ENCODE data around the gene GSDMA. TPM values are rescaled to one million over a fixed set of nuclear protein-coding genes. Genes with fewer than 3 reads are reported as not detected.
A peak's percentile ranks its signal among the peaks of the same experiment; 100 is the strongest.

GSDMA gene
- total RNA-seq, 4 donors from 2014 or later, result 0.20 TPM; not detected in 3

DNA sequence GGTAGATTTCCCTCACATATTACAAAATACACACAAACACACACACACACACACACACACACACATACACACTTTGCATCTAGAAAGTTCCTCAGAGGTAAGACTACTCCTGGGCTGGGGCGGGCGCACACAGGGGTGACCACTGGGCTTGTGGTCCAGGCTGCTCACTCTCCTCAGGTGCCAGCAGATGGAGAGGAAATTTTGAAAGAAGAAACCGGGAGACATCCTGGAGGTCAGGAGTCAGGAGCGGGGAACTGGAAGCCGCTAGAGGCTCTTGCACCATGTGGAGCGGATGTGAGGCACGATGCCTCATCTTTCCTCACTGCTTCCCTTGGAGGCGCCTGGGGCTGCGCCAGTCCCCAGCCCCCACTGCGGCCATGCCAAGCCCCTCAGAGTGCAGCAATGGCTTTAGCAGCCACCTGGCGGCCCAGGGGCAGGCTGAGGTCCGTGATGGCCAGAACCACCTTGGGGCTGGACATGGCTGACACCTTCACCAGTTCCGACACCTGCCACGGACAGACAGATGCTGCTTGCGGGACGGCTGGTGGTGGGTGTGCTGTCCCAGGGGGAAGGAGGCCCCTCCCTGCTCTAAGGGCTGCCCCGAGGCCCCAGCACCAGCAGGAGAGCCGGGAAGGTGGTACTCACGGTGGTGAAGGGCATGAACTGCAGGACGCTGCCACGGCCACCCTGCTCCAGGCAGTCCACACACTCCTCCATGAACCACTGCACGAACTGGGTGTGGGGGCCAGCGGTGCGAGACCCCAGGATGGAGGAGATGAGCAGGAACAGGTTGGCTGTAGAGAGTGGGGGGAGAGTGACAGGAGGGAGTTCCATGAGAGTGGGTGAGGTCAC is 56.6 kb downstream of the GSDMA start:
- 67 to 77% methylated on average over 17 to 22 of the region's 24 CpGs for WGBS, 2 donors
- peaks cover 0 to 63% (median 9%) of the 10 kb centered on the region in 4 donors for H3K4me1 ChIP-seq
- no peaks in the 10 kb centered on the region for H3K27me3 ChIP-seq
- H3K9me3 ChIP-seq, result no peaks in the 10 kb centered on the region
- H3K4me3 ChIP-seq, result no peak overlapping the region
- H3K27ac ChIP-seq, result peak overlapping the region in 2 of 4 donors; percentile 59 to 78
- TF ChIP-seq POLR2A (IDR thresholded peaks at IDR 0.05), result no peak
- TF ChIP-seq EP300 (IDR thresholded peaks at IDR 0.05), result no peak
- TF ChIP-seq, protein P1, sequence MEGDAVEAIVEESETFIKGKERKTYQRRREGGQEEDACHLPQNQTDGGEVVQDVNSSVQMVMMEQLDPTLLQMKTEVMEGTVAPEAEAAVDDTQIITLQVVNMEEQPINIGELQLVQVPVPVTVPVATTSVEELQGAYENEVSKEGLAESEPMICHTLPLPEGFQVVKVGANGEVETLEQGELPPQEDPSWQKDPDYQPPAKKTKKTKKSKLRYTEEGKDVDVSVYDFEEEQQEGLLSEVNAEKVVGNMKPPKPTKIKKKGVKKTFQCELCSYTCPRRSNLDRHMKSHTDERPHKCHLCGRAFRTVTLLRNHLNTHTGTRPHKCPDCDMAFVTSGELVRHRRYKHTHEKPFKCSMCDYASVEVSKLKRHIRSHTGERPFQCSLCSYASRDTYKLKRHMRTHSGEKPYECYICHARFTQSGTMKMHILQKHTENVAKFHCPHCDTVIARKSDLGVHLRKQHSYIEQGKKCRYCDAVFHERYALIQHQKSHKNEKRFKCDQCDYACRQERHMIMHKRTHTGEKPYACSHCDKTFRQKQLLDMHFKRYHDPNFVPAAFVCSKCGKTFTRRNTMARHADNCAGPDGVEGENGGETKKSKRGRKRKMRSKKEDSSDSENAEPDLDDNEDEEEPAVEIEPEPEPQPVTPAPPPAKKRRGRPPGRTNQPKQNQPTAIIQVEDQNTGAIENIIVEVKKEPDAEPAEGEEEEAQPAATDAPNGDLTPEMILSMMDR (IDR thresholded peaks at IDR 0.05), result no peak
- H3K36me3 ChIP-seq, result peaks cover 0 to 58% (median 0%) of the 10 kb centered on the region in 3 donors
- no peak for DNase-seq (ENCODE audit: low spot score in 2 of 2)

DNA sequence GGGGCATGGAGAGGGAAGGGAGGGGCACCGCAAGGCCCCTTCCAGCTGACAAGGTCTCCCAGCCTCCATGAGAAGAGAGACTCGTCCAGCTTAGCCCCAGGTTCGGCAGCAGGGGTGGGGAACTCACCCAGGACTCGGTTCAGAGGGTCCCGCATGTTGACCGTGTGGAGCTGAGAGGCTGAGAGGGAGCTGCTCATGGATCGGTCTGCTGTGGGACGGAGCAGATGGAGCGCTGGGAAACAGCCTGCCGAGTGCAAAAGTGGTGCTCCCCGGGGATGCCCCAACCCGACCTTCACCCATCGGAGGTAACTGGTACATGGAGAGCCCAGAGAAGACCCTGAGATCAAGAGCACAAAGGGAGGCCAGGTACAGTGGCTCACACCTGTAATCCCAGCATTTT is 57.3 kb downstream of the GSDMA start:
- WGBS, 2 donors, result 77 to 87% methylated on average over 11 to 13 of the region's 13 CpGs
- Histone ChIP-seq H3K4me1 (peaks cover 0 to 56% (median 6%) of the 10 kb centered on the region in 4 donors), H3K4me3 (no peak overlapping the region), H3K27ac (no peak overlapping the region), H3K27me3 (no peaks in the 10 kb centered on the region), H3K36me3 (peaks cover 0 to 66% (median 0%) of the 10 kb centered on the region in 3 donors), H3K9me3 (no peaks in the 10 kb centered on the region)
- no peak for DNase-seq (ENCODE audit: low spot score in 2 of 2)
- TF ChIP-seq POLR2A (IDR thresholded peaks at IDR 0.05), result no peak
- TF ChIP-seq, protein P1 (IDR thresholded peaks at IDR 0.05), result no peak
- no peak for TF ChIP-seq EP300 (IDR thresholded peaks at IDR 0.05)

DNA sequence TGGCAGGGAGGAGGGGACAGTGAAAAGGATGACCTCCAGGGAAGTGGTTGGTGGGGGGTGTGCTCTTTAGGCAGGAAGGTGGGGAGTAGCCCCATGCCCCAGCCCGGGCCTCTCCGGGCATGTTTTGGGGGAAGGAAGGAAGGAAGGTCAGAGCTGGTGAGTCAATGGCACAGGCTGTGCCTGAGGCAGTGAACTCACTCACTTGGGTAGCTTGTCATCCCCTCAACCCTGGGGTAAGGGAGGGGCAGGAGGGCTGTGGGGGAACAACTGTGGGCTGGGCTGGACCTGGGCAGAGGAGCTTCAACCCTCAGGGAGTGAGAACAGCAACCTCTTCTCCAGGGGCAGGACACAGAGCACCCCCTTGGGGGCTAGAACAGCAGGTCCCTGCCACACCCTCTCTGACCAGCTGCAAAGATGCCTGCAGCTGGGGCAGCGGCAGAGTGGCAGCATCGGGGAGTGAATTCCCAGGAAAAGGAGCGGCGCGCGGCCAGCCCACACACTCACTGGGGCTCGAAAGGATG is 58.7 kb downstream of the GSDMA start:
- H3K4me3 ChIP-seq, result no peak overlapping the region
- 56 to 71% methylated on average over 9 of the region's 9 CpGs for WGBS, 2 donors
- no peaks in the 10 kb centered on the region for H3K9me3 ChIP-seq
- DNase-seq (ENCODE audit: low spot score in 2 of 2), result no peak
- peaks cover 0 to 80% (median 7%) of the 10 kb centered on the region in 3 donors for H3K36me3 ChIP-seq
- peaks cover 0 to 60% (median 6%) of the 10 kb centered on the region in 4 donors for H3K4me1 ChIP-seq
- no peaks in the 10 kb centered on the region for H3K27me3 ChIP-seq
- H3K27ac ChIP-seq, result peak overlapping the region in 3 of 4 donors; percentile 27 to 72 (median 52)
- TF ChIP-seq EP300 (IDR thresholded peaks at IDR 0.05), result peak in 1 of 2 donors; percentile 24
- TF ChIP-seq, protein P1 (IDR thresholded peaks at IDR 0.05), result no peak

DNA sequence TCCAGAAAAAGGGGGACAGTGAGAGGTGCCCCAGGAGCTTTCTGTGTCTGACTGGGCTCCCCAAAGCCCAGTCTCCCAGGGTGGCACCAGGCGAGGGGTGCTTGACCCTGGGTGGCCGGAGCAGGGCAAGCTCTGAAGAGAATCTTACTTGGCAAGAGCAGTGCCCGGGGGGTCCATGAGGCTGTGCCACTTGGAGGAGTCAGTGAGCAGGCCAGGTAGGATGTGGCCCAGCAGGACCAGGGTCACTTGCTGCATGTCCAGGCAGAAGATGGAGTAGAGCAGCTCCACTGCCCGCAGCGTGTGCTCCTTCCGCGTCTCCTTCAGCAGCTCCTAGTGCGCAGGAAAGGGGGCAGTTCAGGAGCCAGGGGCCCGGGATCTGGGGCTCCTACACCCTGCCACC is 59.7 kb downstream of the GSDMA start:
- WGBS, 2 donors, result 85 to 90% methylated on average over 6 to 9 of the region's 9 CpGs
- H3K4me1 ChIP-seq, result peaks cover 0 to 67% (median 12%) of the 10 kb centered on the region in 4 donors
- H3K36me3 ChIP-seq, result peaks cover 0 to 86% (median 7%) of the 10 kb centered on the region in 3 donors
- H3K9me3 ChIP-seq, result no peaks in the 10 kb centered on the region
- H3K4me3 ChIP-seq, result no peak overlapping the region
- DNase-seq (ENCODE audit: low spot score in 2 of 2), result no peak
- no peaks in the 10 kb centered on the region for H3K27me3 ChIP-seq
- H3K27ac ChIP-seq, result peak overlapping the region in 1 of 4 donors; percentile 72
- TF ChIP-seq POLR2A (IDR thresholded peaks at IDR 0.05) (no peak), EP300 (IDR thresholded peaks at IDR 0.05) (no peak)
- TF ChIP-seq, protein P1 (IDR thresholded peaks at IDR 0.05), result no peak
